C4-2B (cell line): ENCODE measurements around the gene ZNF516.
"Not testable (repeated sequence)": the region's sequence is repeated elsewhere in the genome, so short reads cannot be mapped to it uniquely, and the experiment has no call there.

Experiments
- H3K27ac ChIP-seq: fragments of 450-650 bp; 2 replicates; pipeline ENCODE4 v1.5.1; 2017
- CTCF ChIP-seq: fragments of 450-650 bp; conservative IDR thresholded peaks from 2 replicates; pipeline ENCODE4 v1.5.1; 2017; ENCODE audit warnings: mild to moderate bottlenecking
- ZFX ChIP-seq: fragments of 450-650 bp; IDR thresholded peaks from 2 replicates; pipeline ENCODE4 v1.6.1; 2017

ZNF516 gene

GRCh38 chr18:76482267-76482666 is 12.8 kb downstream of the ZNF516 start:
- H3K27ac ChIP-seq: no peak overlapping the region
- TF ChIP-seq CTCF (no peak), ZFX (no peak)

- TF ChIP-seq ZFX (no peak), CTCF (no peak; the same call in 1 of the 2 replicates)
Observed at GRCh38 chr18:76480913-76481312, 14.1 kb downstream of the ZNF516 start.

GRCh38 chr18:76479351-76480238 is 15.4 kb downstream of the ZNF516 start:
- TF ChIP-seq ZFX: no peak
- no peak overlapping the region for H3K27ac ChIP-seq

More at GRCh38 chr18:76480913-76481312, 14.1 kb downstream of the ZNF516 start:
- no peak overlapping the region for H3K27ac ChIP-seq

- H3K27ac ChIP-seq: no peak overlapping the region
- no peak for TF ChIP-seq CTCF
- no peak for TF ChIP-seq ZFX
Observed at GRCh38 chr18:76476665-76477561, 18.1 kb downstream of the ZNF516 start.

GRCh38 chr18:76475450-76476194 is 19.4 kb downstream of the ZNF516 start:
- TF ChIP-seq CTCF (peak; percentile 33), ZFX (no peak)
- no peak overlapping the region for H3K27ac ChIP-seq

GRCh38 chr18:76474824-76475223 is 20.2 kb downstream of the ZNF516 start:
- TF ChIP-seq ZFX: no peak
- TF ChIP-seq CTCF: no peak
- no peak overlapping the region for H3K27ac ChIP-seq

- H3K27ac ChIP-seq: not testable (repeated sequence)
Observed at GRCh38 chr18:76473521-76473920, 21.5 kb downstream of the ZNF516 start.

- no peak for TF ChIP-seq CTCF
- H3K27ac ChIP-seq: no peak overlapping the region
Observed at GRCh38 chr18:76472829-76473228, 22.2 kb downstream of the ZNF516 start.
